ENCODE measurements around the gene KRT78. TPM values are rescaled to one million over a fixed set of nuclear protein-coding genes. Genes with fewer than 3 reads are reported as not detected.

The KRT78 gene
- total RNA-seq, 6 experiments from 2014 or later: not detected

DNA sequence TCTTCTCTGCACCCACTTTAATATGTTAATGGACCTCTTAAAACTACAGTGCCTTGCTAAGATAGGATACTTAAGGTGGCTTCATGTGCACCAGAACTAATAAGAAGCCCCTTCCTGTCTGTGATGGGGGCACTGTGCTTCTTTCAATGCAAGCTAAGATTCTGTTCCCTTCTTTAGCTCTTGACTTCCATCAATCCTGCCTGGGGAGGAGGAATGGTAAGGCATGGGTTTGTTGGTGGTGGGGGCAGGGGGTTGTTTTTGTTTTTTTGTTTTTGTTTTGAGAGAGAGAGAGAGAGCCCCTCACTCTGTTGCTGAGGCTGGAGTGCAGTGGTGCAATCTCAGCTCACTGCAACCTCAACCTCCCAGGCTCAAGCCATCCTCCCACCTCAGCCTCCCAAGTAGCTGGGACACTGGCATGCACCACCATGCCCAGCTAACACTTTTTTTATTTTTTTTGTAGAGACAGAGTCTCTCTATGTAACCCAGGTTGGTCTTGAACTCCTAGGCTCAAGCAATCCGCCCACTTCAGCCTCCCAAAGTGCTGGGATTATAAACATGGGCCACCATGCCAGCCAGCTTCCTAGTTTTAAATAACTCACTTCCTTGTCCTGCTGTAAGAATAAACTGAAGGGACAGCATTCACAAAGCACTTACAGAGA, 48.4 kb downstream of the KRT78 start:
- H3K27me3 ChIP-seq: no peaks in the 10 kb centered on the region
- no peaks in the 10 kb centered on the region for H3K4me1 ChIP-seq
- WGBS (ENCODE audit: insufficient coverage, low coverage, low lambda C conversion rate, missing lambda C conversion rate): 67% methylated on average over 1 of the region's 1 CpG
- no peaks in the 10 kb centered on the region for H3K9me3 ChIP-seq
- TF ChIP-seq, protein P1, sequence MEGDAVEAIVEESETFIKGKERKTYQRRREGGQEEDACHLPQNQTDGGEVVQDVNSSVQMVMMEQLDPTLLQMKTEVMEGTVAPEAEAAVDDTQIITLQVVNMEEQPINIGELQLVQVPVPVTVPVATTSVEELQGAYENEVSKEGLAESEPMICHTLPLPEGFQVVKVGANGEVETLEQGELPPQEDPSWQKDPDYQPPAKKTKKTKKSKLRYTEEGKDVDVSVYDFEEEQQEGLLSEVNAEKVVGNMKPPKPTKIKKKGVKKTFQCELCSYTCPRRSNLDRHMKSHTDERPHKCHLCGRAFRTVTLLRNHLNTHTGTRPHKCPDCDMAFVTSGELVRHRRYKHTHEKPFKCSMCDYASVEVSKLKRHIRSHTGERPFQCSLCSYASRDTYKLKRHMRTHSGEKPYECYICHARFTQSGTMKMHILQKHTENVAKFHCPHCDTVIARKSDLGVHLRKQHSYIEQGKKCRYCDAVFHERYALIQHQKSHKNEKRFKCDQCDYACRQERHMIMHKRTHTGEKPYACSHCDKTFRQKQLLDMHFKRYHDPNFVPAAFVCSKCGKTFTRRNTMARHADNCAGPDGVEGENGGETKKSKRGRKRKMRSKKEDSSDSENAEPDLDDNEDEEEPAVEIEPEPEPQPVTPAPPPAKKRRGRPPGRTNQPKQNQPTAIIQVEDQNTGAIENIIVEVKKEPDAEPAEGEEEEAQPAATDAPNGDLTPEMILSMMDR (IDR thresholded peaks at IDR 0.05): no peak
- no peak for TF ChIP-seq POLR2A (IDR thresholded peaks at IDR 0.05)
- ATAC-seq: no peak
- no peak overlapping the region for H3K27ac ChIP-seq
- DNase-seq: peak in 1 of 3 donors; percentile 6
- intact Hi-C loops (cut with DNase I): no loop called here
- H3K4me3 ChIP-seq: no peak overlapping the region
- no peaks in the 10 kb centered on the region for H3K36me3 ChIP-seq

- Histone ChIP-seq H3K9me3 (no peaks in the 10 kb centered on the region), H3K4me3 (no peak overlapping the region), H3K36me3 (no peaks in the 10 kb centered on the region), H3K4me1 (no peaks in the 10 kb centered on the region), H3K27ac (no peak overlapping the region), H3K27me3 (no peaks in the 10 kb centered on the region)
- no peak for DNase-seq
- 73% methylated on average over 5 of the region's 5 CpGs for WGBS (ENCODE audit: insufficient coverage, low coverage, low lambda C conversion rate, missing lambda C conversion rate)
- no peak for ATAC-seq
- no peak for TF ChIP-seq POLR2A (IDR thresholded peaks at IDR 0.05)
- TF ChIP-seq, protein P1 (IDR thresholded peaks at IDR 0.05): no peak
- intact Hi-C loops (cut with DNase I): no loop called here
Observed at GRCh38 chr12:52799505-52800211, 49.1 kb downstream of the KRT78 start.

DNA sequence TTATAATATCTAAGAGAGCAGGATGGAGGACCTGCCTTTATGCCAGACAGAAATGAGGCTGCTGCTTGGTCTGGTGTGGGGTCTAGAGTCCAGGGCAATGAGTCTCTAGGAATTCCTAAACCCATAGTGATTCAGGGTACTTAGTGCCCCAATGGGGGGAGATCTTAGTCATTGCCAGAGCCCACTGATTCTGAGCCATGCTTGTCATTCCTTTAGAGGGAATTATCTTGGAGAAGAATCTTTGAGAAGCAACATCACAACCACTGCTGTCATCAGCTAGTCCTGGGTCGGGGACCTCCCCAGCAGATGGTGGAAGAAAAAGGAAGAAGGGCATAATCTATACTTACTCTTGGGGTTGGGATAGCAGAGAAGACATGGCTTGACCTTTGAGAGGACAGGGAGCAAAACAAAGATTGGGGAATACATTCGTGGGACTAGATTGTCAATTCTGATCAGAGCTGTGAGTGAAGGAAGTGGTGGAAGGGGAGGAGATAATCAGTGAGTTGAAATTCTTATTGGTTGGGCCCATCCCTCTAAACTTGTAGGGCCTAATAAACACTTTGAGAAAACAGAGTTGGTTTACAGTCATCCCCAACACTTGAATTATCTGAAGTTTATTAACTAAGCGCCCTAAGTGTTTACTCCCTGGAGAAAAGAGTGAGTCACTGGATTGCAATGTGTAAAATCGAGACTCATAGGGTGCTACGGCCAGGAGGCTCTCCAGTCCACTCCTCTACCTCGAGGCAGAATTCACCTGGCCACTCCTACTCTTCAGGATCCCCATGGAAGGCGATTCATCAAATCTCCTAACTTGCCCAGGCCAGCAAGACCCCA, 49.9 kb downstream of the KRT78 start:
- no peak for TF ChIP-seq POLR2A (IDR thresholded peaks at IDR 0.05)
- TF ChIP-seq, protein P1 (IDR thresholded peaks at IDR 0.05): no peak
- no peaks in the 10 kb centered on the region for H3K36me3 ChIP-seq
- intact Hi-C loops (cut with DNase I): no loop called here
- no peaks in the 10 kb centered on the region for H3K4me1 ChIP-seq
- H3K4me3 ChIP-seq: no peak overlapping the region
- 29% methylated on average over 6 of the region's 7 CpGs for WGBS (ENCODE audit: insufficient coverage, low coverage, low lambda C conversion rate, missing lambda C conversion rate)
- ATAC-seq (no peak), DNase-seq (no peak)
- no peaks in the 10 kb centered on the region for H3K9me3 ChIP-seq
- no peak overlapping the region for H3K27ac ChIP-seq
- no peaks in the 10 kb centered on the region for H3K27me3 ChIP-seq

GRCh38 chr12:52798003-52798670, 50.7 kb downstream of the KRT78 start:
- Histone ChIP-seq H3K4me3 (no peak overlapping the region), H3K27me3 (no peaks in the 10 kb centered on the region), H3K9me3 (no peaks in the 10 kb centered on the region), H3K4me1 (no peaks in the 10 kb centered on the region), H3K27ac (no peak overlapping the region), H3K36me3 (no peaks in the 10 kb centered on the region)
- intact Hi-C loops (cut with DNase I): no loop called here
- 72% methylated on average over 4 of the region's 4 CpGs for WGBS (ENCODE audit: insufficient coverage, low coverage, low lambda C conversion rate, missing lambda C conversion rate)
- no peak for TF ChIP-seq POLR2A (IDR thresholded peaks at IDR 0.05)
- TF ChIP-seq, protein P1 (IDR thresholded peaks at IDR 0.05): no peak
- no peak for DNase-seq
- ATAC-seq: no peak
